Keratinocyte (primary cell): ENCODE measurements around the gene THRAP3. TPM values are rescaled to one million over a fixed set of nuclear protein-coding genes. Genes with fewer than 3 reads are reported as not detected.

Experiments used
- DNase-seq: peaks from one replicate; pipeline ENCODE4 v3.0.0-alpha.2; 2011; ENCODE audit warnings: low read depth, missing footprints, low spot score
- FAIRE-seq: peaks from 2 replicates; lab custom pipeline; 2011; peaks lifted over from hg19 to GRCh38; lab: Jason Lieb, UNC
- H2AFZ ChIP-seq: 2 replicates; pipeline ENCODE4 v1.6.0; 2012; ENCODE audit warnings: low read length, control low read depth, inconsistent platforms; ENCODE audit not compliant: control insufficient read depth
- H3K27ac ChIP-seq: 2 replicates; pipeline ENCODE4 v1.5.1; 2011; ENCODE audit warnings: low read length; ENCODE audit not compliant: control insufficient read depth, insufficient read depth
- H3K27me3 ChIP-seq: 3 replicates; pipeline ENCODE4 v1.6.0; 2011; ENCODE audit warnings: low read length; ENCODE audit not compliant: control insufficient read depth, insufficient read depth; ENCODE audit errors: extremely low read depth
- H3K36me3 ChIP-seq, 2 experiments: 2 replicates in 1 of 2; 3 replicates in 1 of 2; pipeline ENCODE4 v1.5.1; 2011; ENCODE audit warnings: low read length in 2 of 2, mild to moderate bottlenecking in 1 of 2; ENCODE audit not compliant: control insufficient read depth in 2 of 2, insufficient read depth in 2 of 2; ENCODE audit errors: extremely low read depth in 1 of 2
- H3K4me1 ChIP-seq: 3 replicates; pipeline ENCODE4 v1.5.1; 2011; ENCODE audit warnings: low read length; ENCODE audit not compliant: control insufficient read depth, insufficient read depth; ENCODE audit errors: extremely low read depth
- H3K4me2 ChIP-seq: 3 replicates; pipeline ENCODE4 v1.6.0; 2011; ENCODE audit warnings: low read depth, low read length; ENCODE audit not compliant: control insufficient read depth, insufficient read depth; ENCODE audit errors: extremely low read depth
- H3K4me3 ChIP-seq, 3 experiments: fragments of 200-600 bp in 1 of 3; sonication (generic) in 1 of 3; 2 replicates in 2 of 3; 3 replicates in 1 of 3; pipeline ENCODE4 v1.5.1; 2011 to 2016; ENCODE audit warnings: low read length in 3 of 3, mild to moderate bottlenecking in 3 of 3, control low read depth in 2 of 3, inconsistent platforms in 1 of 3, low read depth in 1 of 3, mixed read lengths in 1 of 3, mixed run types in 1 of 3, moderate library complexity in 1 of 3; ENCODE audit not compliant: control insufficient read depth in 2 of 3, insufficient read depth in 2 of 3; ENCODE audit errors: extremely low read depth in 1 of 3
- H3K79me2 ChIP-seq: 2 replicates; pipeline ENCODE4 v1.6.0; 2012; ENCODE audit warnings: low read length; ENCODE audit not compliant: control insufficient read depth, insufficient read depth
- H3K9ac ChIP-seq: 3 replicates; pipeline ENCODE4 v1.6.0; 2011; ENCODE audit warnings: low read length; ENCODE audit not compliant: control insufficient read depth, insufficient read depth; ENCODE audit errors: extremely low read depth
- H3K9me1 ChIP-seq: 3 replicates; pipeline ENCODE4 v1.6.0; 2011; ENCODE audit warnings: low read length; ENCODE audit not compliant: control insufficient read depth, insufficient read depth; ENCODE audit errors: extremely low read depth
- H3K9me3 ChIP-seq: 2 replicates; pipeline ENCODE4 v1.5.1; 2012; ENCODE audit warnings: low read depth, low read length; ENCODE audit not compliant: control insufficient read depth
- H4K20me1 ChIP-seq: 3 replicates; pipeline ENCODE4 v1.6.0; 2011; ENCODE audit warnings: low read length; ENCODE audit not compliant: control insufficient read depth, insufficient read depth; ENCODE audit errors: extremely low read depth
- EZH2 ChIP-seq: IDR thresholded peaks from one replicate; pipeline ENCODE4 v1.6.1; 2012; ENCODE audit warnings: inconsistent platforms, mild to moderate bottlenecking, low read length, moderate library complexity
- dilution Hi-C: fragments of 300-500 bp; cut with MboI; formaldehyde crosslinking; loops from one replicate; pipeline ENCODE4 v1.7.0; 2020; ENCODE audit warnings: low sequenced_read_pairs; ENCODE audit not compliant: extremely low pct_ligation_motif_present
- polyA plus RNA-seq, 5 experiments: library from polyadenylated mRNA; depleted of rRNA in 3 of 5; stranded (reverse) in 3 of 5; stranded (forward) in 1 of 5; unstranded in 1 of 5; fragments of >200 nt; gene quantifications; 1 replicate in 1 of 5; 2 replicates in 3 of 5; 3 replicates in 1 of 5; pipeline versions ENCODE4 v1.2.1 to v1.2.3, GENCODE V29; 2011 to 2012; ENCODE audit warnings: missing spikeins in 2 of 5, low read depth in 1 of 5, low replicate concordance in 1 of 5
- TF ChIP-seq, protein P1 (sequence below), 3 experiments: IDR thresholded peaks in 1 of 3; conservative IDR thresholded peaks in 1 of 3; optimal IDR thresholded peaks in 1 of 3; 2 replicates in 2 of 3; 3 replicates in 1 of 3; pipeline versions ENCODE3 to v1.5.1; 2011; ENCODE audit warnings: low read length in 3 of 3, mild to moderate bottlenecking in 3 of 3, moderate library complexity in 2 of 3, control low read depth in 1 of 3, inconsistent platforms in 1 of 3; ENCODE audit not compliant: insufficient read depth in 2 of 3; ENCODE audit errors: extremely low read depth in 1 of 3

THRAP3 gene
- polyA plus RNA-seq, 1 donor (not counting 4 experiments of a cell fraction or from before 2014, with no cell fraction given): 79.6 TPM

DNA sequence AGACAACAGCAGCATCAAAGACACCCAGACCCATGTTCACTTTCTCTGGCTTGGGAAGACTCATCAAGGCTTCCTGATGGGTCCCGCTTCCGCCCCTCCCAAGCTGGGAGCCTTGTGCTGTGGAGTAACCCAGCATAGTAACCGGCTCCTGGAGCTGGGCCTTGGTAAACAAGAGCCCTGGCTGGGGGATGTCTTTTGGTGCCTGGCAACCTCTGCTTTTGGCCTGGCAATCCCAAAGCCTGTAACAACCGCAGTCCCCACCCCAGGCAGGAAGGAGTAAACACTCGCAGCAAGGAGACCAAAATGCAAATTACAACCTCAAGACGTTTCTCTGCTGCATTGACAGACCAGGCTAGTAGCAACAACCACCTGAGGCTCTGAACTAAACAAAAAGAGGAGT, 16.9 kb upstream of the THRAP3 start:
- dilution Hi-C loops: no loop called here
- peak overlapping the region; percentile 74 for H2AFZ ChIP-seq
- H3K9ac ChIP-seq: no peak overlapping the region

DNA sequence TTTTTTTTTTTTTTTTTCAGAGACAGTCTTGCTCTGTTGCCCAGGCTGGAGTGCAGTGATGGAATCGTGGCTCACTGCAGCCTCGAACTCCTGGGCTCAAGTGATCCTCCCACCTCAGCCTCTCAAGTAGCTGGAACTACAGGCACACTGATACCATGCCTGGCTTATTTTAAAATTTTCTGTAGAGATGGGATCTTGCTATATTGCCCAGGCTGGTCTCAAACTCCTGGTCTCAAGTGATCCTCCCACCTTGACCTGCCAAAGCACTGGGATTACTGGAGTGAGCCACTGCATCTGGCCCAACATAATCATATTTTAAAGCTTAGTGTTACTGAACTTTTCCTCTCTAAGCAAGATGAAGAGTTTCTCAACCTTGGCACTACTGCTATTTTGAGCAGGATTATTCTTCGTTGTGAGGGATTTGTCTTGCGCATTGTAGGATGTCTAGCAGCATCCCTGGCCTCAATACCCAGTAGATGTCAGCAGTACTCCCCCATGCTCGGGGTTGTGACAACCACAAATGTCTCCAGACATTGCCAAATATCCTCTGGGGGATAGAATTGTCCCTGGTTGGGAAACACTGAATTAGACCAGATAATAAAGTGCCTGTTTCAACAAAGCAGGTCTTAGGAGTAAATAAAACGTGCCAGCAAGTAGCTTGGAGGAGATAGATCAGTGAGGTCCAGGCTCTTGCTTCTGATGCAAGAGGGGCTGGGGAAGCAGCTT, 15.1 kb upstream of the THRAP3 start:
- H2AFZ ChIP-seq: no peak overlapping the region
- no peaks in the 10 kb centered on the region for H4K20me1 ChIP-seq
- no peak for DNase-seq
- no peaks in the 10 kb centered on the region for H3K9me3 ChIP-seq
- FAIRE-seq: no peak
- no peak overlapping the region for H3K4me3 ChIP-seq
- H3K9ac ChIP-seq: no peak overlapping the region
- H3K79me2 ChIP-seq: no peaks in the 10 kb centered on the region
- no peaks in the 10 kb centered on the region for H3K9me1 ChIP-seq
- H3K4me2 ChIP-seq: no peak overlapping the region
- no peak overlapping the region for H3K27ac ChIP-seq
- dilution Hi-C loops: no loop called here
- H3K27me3 ChIP-seq: no peaks in the 10 kb centered on the region
- no peak for TF ChIP-seq EZH2
- TF ChIP-seq, protein P1, sequence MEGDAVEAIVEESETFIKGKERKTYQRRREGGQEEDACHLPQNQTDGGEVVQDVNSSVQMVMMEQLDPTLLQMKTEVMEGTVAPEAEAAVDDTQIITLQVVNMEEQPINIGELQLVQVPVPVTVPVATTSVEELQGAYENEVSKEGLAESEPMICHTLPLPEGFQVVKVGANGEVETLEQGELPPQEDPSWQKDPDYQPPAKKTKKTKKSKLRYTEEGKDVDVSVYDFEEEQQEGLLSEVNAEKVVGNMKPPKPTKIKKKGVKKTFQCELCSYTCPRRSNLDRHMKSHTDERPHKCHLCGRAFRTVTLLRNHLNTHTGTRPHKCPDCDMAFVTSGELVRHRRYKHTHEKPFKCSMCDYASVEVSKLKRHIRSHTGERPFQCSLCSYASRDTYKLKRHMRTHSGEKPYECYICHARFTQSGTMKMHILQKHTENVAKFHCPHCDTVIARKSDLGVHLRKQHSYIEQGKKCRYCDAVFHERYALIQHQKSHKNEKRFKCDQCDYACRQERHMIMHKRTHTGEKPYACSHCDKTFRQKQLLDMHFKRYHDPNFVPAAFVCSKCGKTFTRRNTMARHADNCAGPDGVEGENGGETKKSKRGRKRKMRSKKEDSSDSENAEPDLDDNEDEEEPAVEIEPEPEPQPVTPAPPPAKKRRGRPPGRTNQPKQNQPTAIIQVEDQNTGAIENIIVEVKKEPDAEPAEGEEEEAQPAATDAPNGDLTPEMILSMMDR (optimal IDR thresholded peaks at IDR 0.05 in 1 of 3, IDR thresholded peaks at IDR 0.05 in 1 of 3, conservative IDR thresholded peaks at IDR 0.05 in 1 of 3; ENCODE audit: extremely low read depth in 1 of 3, insufficient read depth in 2 of 3, low read length in 3 of 3): no peak
- no peaks in the 10 kb centered on the region for H3K36me3 ChIP-seq
- peaks cover 5% of the 10 kb centered on the region for H3K4me1 ChIP-seq

More for the DNA sequence above, 16.9 kb upstream of the THRAP3 start:
- Histone ChIP-seq H4K20me1 (no peaks in the 10 kb centered on the region), H3K9me1 (no peaks in the 10 kb centered on the region), H3K27me3 (no peaks in the 10 kb centered on the region), H3K36me3 (no peaks in the 10 kb centered on the region), H3K4me2 (peak overlapping the region; percentile 37), H3K9me3 (no peaks in the 10 kb centered on the region), H3K4me1 (peaks cover 5% of the 10 kb centered on the region), H3K4me3 (no peak overlapping the region), H3K79me2 (no peaks in the 10 kb centered on the region), H3K27ac (no peak overlapping the region)
- FAIRE-seq: no peak
- no peak for DNase-seq
- TF ChIP-seq EZH2: no peak
- TF ChIP-seq, protein P1 (optimal IDR thresholded peaks at IDR 0.05 in 1 of 3, IDR thresholded peaks at IDR 0.05 in 1 of 3, conservative IDR thresholded peaks at IDR 0.05 in 1 of 3; ENCODE audit: extremely low read depth in 1 of 3, insufficient read depth in 2 of 3, low read length in 3 of 3): no peak
